GM04504 (cell line): ENCODE results near the gene RNF130.
"Not testable (repeated sequence)": the region's sequence is repeated elsewhere in the genome, so short reads cannot be mapped to it uniquely, and the experiment has no call there.

Experiments
- DNase-seq: peaks from one replicate; pipeline ENCODE4 v3.0.0-alpha.2; 2012; ENCODE audit warnings: low read depth

Gene RNF130

GRCh38 chr5:180018347-180019060, 53.1 kb downstream of the RNF130 start:
- DNase-seq = no peak

- not testable (repeated sequence) for DNase-seq
These were observed 56.0 kb downstream of the RNF130 start for GRCh38 chr5:180015523-180015922.

DNA sequence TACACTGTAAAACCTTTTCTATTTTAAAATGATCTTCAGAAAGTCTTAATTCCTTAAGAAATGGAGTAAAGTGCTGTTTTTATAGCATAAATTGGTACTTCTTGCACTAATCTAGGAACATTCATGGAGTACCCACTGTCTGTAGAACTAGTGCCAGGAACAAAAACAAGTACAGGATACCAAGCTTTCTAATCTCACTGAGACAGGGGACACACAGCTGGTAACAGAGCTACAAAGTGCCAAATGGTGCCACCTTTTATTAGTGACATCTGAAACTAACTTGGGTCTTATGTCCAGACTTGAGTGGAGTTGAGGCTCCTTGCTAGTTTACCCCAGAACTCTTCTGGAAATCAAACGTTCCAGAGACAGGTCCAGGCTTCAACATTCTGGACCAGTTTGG, 57.9 kb downstream of the RNF130 start:
- DNase-seq = no peak

DNA sequence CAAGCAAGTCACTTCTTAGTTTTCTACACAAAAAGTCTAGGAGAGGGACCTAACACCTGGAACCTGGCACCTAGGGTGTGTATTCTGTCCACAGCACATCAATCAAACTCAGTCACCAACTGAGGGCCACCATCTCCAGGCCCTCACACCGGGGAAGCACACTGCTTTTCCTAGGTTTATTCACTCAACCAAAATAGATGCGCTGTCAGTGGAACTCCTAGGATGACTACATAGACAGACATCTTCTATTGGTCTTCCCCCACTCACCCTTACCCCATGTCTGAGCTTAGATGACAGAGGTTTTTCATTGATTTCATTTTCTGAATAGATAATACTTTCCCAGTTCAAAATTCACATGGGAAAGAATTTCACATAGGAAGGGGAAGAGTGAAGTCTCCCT, 59.2 kb downstream of the RNF130 start:
- no peak for DNase-seq

GRCh38 chr5:180010636-180011035, 60.9 kb downstream of the RNF130 start:
- DNase-seq = no peak

DNA sequence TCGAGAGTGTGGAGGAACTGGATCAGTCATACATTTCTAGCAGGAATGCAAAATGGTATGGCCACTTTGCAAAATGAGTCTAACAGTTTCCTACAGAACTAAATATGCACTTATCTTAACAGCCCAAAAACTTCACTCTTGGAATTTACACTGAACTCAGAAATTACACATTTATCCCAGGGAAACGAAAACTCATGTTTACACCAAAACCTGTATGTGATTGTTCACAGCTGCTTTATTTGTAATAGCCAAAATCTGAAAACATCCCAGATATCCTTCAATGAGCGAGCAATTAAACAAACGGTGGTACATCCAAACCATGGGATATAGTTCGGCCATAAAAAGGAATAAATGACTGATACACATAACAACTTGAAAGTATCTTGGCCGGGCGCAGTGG, 62.0 kb downstream of the RNF130 start:
- DNase-seq = no peak

GRCh38 chr5:180008433-180008832, 63.1 kb downstream of the RNF130 start:
- DNase-seq = no peak

GRCh38 chr5:180007582-180007981, 64.0 kb downstream of the RNF130 start:
- no peak for DNase-seq

- DNase-seq = no peak
These were observed 65.4 kb downstream of the RNF130 start for GRCh38 chr5:180006141-180006540.

GRCh38 chr5:180003127-180003526, 68.4 kb downstream of the RNF130 start:
- DNase-seq = no peak

- no peak for DNase-seq
These were observed 69.8 kb downstream of the RNF130 start for GRCh38 chr5:180001742-180002141.

DNA sequence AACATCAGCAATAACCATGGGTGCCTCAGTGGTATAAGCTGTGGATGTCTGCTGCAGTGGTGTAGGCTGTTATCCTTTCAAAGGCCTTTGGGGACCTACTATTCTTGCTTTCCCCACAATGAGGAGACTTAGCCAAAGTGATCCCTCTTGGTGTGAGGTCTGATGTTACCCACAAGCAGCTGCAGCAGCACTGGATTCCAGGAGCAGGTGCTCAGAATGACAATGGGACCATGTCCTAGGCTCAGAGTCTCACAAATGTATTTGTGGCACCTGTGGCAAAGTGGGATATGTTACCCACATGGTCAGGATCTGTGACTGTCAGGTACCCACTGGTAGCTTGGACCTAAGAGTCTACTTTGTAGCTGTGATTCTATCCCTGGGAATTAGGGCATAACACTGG, 70.4 kb downstream of the RNF130 start:
- no peak for DNase-seq

GRCh38 chr5:179998485-179998884, 73.1 kb downstream of the RNF130 start:
- DNase-seq = no peak

DNA sequence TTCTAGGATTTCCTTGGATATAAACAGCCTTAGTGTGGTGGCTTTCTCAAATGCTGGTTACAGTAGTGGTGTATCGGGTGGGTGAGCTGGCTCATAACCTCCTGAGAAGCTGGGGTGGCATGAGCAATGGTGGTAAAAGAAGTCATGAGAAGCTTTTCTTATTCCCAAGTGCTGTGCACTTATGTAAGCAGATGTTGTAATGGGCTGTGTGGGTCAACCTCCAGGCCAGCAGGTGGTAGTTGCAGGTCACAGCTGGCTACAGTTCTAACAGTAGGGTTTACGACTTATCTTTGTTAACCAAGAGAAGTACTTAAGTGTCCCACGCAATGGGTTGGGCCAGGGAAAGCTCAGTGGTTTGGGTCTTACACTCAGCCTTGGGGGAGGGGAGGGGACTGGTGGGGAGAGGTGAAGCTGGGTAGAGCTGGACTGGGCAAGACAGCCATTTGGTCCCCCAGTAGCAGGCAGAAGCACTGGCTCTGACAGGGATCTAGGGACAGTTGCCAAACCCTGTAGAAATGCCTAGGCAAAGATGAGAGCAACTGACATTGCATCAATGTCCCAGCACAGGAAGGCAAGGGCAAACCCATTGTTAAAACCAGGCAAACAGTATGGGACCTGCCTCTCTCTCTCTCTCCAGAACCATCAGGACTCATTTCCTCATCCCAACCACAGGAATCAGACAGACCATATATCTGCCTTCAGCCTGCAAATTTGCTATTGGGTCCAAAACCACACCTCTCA, 76.8 kb downstream of the RNF130 start:
- DNase-seq = no peak

- not testable (repeated sequence) for DNase-seq
These were observed 78.7 kb downstream of the RNF130 start for GRCh38 chr5:179992855-179993254.

GRCh38 chr5:179991106-179991505, 80.5 kb downstream of the RNF130 start:
- DNase-seq = no peak

- DNase-seq = not testable (repeated sequence)
These were observed 81.0 kb downstream of the RNF130 start for GRCh38 chr5:179990525-179990924.

DNA sequence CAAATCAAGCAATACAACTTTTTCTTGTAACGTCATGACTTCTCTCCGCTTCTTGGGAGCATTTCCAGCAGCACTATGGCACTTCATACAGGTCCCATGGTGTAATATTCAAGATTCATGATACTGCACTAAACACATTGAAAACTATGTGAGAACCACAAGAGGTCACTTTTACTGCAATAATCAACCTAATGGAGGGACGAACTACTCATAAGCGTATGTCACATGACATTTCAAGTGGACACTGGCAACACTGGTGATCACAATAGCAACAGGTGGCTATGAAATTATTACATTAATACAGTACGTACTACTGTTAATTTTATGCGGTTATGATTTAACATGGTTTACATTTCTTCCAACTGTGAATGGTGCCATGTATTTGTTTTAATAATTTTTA, 85.2 kb downstream of the RNF130 start:
- no peak for DNase-seq

GRCh38 chr5:179981636-179982035, 89.9 kb downstream of the RNF130 start:
- DNase-seq = no peak

GRCh38 chr5:179980767-179981166, 90.8 kb downstream of the RNF130 start:
- DNase-seq = no peak

GRCh38 chr5:179978792-179979191, 92.8 kb downstream of the RNF130 start:
- no peak for DNase-seq

DNA sequence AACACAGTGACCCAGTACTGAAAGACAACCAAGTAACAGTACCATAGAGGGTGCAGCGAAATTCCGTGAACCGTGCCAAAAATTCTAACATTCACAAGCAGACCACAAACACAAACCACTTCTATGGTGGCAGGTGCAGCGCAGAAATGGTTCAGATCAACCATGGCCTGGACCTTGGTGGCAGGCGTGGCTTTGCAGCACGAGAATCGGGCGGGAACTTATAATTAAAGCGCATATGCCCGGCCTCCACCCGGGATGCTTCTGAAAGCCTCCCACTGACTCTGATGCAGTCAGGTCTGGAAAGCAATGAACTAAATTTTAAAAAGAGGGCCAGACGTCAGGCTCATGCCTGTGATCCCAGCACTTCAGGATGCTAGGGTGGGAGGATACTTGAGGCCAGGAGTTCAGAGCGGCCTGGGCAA, 95.8 kb downstream of the RNF130 start:
- DNase-seq = no peak

DNA sequence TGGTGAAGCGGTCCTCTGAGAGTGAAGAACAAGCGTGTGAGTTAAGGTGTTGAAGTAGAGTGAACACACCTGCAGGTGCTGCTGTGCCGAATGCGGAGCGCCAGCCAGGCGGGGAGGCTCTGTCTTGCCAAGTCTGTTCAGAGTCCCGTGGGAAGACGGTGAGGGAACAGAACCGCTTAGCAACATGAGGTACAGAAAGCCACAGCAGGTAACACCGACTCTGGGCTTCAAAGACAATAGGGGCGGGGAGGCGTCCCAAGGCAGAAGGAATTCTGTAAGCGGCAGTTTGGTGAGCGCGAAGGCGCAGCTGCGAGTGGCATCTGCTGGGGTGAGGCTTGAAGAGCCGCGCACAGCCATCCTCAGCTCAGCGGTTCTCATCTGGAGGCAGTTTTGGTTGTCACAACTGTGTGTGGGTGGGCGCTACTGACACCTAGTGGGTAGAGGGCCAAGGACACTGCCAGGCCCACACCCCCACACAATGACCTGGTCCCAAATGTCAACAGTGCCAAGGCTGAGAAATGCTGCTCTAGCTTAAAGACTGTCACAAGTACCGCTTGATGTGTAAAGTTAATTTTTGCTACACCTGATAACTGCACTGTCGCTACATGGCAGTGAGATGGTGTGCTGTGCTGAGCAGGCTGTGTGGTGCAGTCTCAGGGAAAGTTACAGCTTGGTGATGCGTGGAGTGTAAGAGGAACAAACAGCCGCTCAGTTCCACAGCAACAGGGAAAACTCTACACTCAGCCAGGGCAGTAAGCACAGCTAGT, 96.4 kb downstream of the RNF130 start:
- DNase-seq = no peak
